ENCODE data around the gene PBX2. TPM values are rescaled to one million over a fixed set of nuclear protein-coding genes. Genes with fewer than 3 reads are reported as not detected.

Gene PBX2
- total RNA-seq, 1 donor: 35.4 TPM

DNA sequence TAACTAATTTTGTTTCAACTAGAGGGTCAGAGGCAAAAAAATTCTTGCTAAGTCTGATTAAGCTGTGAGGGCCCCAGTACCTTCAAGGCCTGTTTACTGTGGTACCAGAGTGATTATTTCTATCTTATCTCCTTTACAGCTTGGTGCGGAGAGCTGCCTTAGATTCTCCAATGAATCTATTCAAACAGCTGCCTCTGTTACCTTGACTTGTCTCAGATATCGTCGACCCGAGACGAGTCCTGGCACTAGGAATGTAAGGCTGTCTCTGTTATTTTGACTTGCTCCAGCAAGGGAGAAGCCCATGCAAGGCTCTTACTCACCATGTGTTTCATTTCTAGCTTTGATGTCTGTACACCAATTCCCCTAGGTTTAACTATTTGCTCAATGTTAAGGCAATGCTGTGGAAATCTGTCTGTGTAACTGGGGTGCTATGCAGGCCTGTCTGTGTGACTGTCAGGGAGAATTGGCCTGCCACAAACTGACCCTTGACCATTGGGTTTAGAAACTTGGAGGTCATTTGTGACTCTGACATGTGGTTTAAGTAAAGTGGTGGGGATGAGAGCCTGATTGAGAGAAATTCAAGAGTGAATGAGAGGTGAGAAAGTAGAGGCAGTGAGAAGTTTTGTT lies 49.5 kb downstream of the PBX2 start:
- no peak for DNase-seq (ENCODE audit: low read depth)
- TF ChIP-seq, protein P1, sequence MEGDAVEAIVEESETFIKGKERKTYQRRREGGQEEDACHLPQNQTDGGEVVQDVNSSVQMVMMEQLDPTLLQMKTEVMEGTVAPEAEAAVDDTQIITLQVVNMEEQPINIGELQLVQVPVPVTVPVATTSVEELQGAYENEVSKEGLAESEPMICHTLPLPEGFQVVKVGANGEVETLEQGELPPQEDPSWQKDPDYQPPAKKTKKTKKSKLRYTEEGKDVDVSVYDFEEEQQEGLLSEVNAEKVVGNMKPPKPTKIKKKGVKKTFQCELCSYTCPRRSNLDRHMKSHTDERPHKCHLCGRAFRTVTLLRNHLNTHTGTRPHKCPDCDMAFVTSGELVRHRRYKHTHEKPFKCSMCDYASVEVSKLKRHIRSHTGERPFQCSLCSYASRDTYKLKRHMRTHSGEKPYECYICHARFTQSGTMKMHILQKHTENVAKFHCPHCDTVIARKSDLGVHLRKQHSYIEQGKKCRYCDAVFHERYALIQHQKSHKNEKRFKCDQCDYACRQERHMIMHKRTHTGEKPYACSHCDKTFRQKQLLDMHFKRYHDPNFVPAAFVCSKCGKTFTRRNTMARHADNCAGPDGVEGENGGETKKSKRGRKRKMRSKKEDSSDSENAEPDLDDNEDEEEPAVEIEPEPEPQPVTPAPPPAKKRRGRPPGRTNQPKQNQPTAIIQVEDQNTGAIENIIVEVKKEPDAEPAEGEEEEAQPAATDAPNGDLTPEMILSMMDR (IDR thresholded peaks at IDR 0.05; ENCODE audit: insufficient read depth, low read depth, low read length): no peak
- H3K4me3 ChIP-seq (ENCODE audit: low read depth, low read length): no peak overlapping the region

DNA sequence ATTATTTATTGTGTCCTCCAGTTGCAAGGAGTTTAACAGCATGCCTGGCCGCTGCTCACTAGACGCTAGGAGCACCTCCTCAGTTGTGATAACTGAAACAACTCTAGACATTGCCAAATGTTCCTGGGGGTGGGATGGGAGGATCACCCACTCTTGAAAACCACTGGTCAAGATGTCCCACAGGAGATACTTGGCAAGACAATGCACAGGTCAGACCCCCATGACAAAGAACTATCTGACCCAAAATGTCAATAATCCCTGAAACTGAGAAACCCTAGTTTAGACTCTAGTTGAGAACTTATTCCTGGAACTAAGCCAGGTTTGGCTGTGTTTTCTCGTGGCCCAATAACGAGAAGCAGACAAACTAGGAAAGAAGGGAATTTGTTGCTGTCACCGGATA lies 50.4 kb downstream of the PBX2 start:
- H3K4me3 ChIP-seq (ENCODE audit: low read depth, low read length): no peak overlapping the region
- TF ChIP-seq, protein P1 (IDR thresholded peaks at IDR 0.05; ENCODE audit: insufficient read depth, low read depth, low read length): no peak
- DNase-seq (ENCODE audit: low read depth): no peak

DNA sequence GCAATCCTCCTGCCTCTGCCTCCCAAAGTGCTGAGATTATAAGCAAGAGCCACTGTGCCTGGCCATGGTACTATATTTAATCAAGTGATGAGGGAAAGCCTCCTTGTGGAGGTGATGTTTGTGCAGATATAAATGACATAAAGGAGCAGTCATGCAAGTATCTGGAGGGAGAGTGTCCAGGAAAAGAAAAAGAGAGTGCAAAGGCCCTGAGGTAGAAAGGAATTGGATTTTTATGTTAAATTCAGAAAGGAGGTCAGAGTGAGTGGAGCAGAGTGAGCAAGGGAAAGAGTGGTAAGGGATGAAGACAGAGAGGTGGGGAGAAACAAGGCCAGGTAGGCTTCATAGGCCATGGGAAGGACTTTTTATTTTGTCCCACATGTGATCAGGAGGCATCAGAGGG lies 52.5 kb downstream of the PBX2 start:
- TF ChIP-seq, protein P1 (IDR thresholded peaks at IDR 0.05; ENCODE audit: insufficient read depth, low read depth, low read length): no peak
- DNase-seq (ENCODE audit: low read depth): no peak

More for the DNA sequence above, 52.5 kb downstream of the PBX2 start:
- no peak overlapping the region for H3K4me3 ChIP-seq (ENCODE audit: low read depth, low read length)

Small RNAs within 50 kb of the gene (small RNA-seq; reads per million reads assigned to genes)
- gene AL662884.1 (not detected), gene MIR6833 (not detected)

Other genes starting within 250 kb of the PBX2 start
- 3.5 and 12.1 TPM in 2 replicates for gene CFB, start 244.1 kb downstream of the PBX2 start, total RNA-seq
- 106 and 120 TPM in 2 replicates for gene NELFE, start 231.2 kb downstream of the PBX2 start, total RNA-seq
- gene SKIC2, start 231.0 kb downstream of the PBX2 start, total RNA-seq: 52.2 and 58.9 TPM in 2 replicates
- gene DXO, start 218.1 kb downstream of the PBX2 start, total RNA-seq: 14.2 and 21.9 TPM in 2 replicates
- 6.0 and 13.9 TPM in 2 replicates for gene C4A, start 208.1 kb downstream of the PBX2 start, total RNA-seq
- gene C4B, start 175.4 kb downstream of the PBX2 start, total RNA-seq: 6.8 and 9.9 TPM in 2 replicates
- gene CYP21A2, start 151.8 kb downstream of the PBX2 start, total RNA-seq: under 0.01 TPM in 2 replicates
- 4.8 and 17.7 TPM in 2 replicates for gene TNXB, start 80.9 kb downstream of the PBX2 start, total RNA-seq
- 17.3 and 22.9 TPM in 2 replicates for gene ATF6B, start 62.0 kb downstream of the PBX2 start, total RNA-seq
- 6.4 and 6.9 TPM in 2 replicates for gene FKBPL, start 59.9 kb downstream of the PBX2 start, total RNA-seq
- under 0.01 and 0.32 TPM in 2 replicates for gene PRRT1, start 38.3 kb downstream of the PBX2 start, total RNA-seq
- gene PPT2, start 36.1 kb downstream of the PBX2 start, total RNA-seq: 14.8 and 22.9 TPM in 2 replicates
- 0.97 and 2.6 TPM in 2 replicates for gene EGFL8, start 25.6 kb downstream of the PBX2 start, total RNA-seq
- 21.9 and 30.2 TPM in 2 replicates for gene AGPAT1, start 14.1 kb downstream of the PBX2 start, total RNA-seq
- gene RNF5, start 11.8 kb downstream of the PBX2 start, total RNA-seq: 22.5 and 37.6 TPM in 2 replicates
- gene AGER, start 5.9 kb downstream of the PBX2 start, total RNA-seq: 0.32 and 0.86 TPM in 2 replicates
- 2.6 and 4.8 TPM in 2 replicates for gene GPSM3, start 2.4 kb upstream of the PBX2 start, total RNA-seq
- gene NOTCH4, start 33.9 kb upstream of the PBX2 start, total RNA-seq: 1.3 and 1.6 TPM in 2 replicates
- under 0.01 TPM in 1 of 2 replicates, not detected in the other for gene TSBP1, start 181.7 kb upstream of the PBX2 start, total RNA-seq
- not detected in 2 replicates for gene BTNL2, start 217.0 kb upstream of the PBX2 start, total RNA-seq
- gene HLA-DRA, start 249.7 kb upstream of the PBX2 start, total RNA-seq: not detected in 2 replicates